Cardiac septum (tissue), 1 donor: Measurements from ENCODE around the gene S100PBP. TPM values are rescaled to one million over a fixed set of nuclear protein-coding genes. Genes with fewer than 3 reads are reported as not detected.
A peak's percentile ranks its signal among the peaks of the same experiment; 100 is the strongest.

ENCODE experiments used
- DNase-seq: peaks from one replicate; pipeline ENCODE4 v3.0.0-alpha.2; 2020; ENCODE audit warnings: low spot score
- intact Hi-C: fragments of 100-400 bp; cut with DNase I; formaldehyde crosslinking; loops from one replicate; pipeline ENCODE4 v1.14.0; 2022
- long read RNA-seq: library from polyadenylated mRNA; unstranded; transcript quantifications from one replicate; pipeline ENCODE4 v2.0.0, GENCODE V29; 2021
- total RNA-seq: library from RNA; stranded (reverse); fragmentation: NEBNext Ultra II Directional; extraction: Animal tissue kit (Norgen Biotek cat#: 25700); gene quantifications from one replicate; pipeline ENCODE4 v1.2.1, GENCODE V29; 2021
- donor health status: DM: no; HTN: no; CAD: no.

The S100PBP gene
- total RNA-seq = 12.5 TPM
- long read RNA-seq, full-length matches to known transcripts = 4 of 9 reads
- long read RNA-seq, partial matches to known transcripts = 1 of 9 reads
- long read RNA-seq, other reads (novel, unspliced or antisense) = 4 of 9 reads

GRCh38 chr1:32817159-32817814, at the start of gene S100PBP, which contains the start of gene YARS1:
TSS of gene S100PBP (plus strand) at chr1:32817653. CDS start at chr1:32826100, 8,447 bp downstream.
TSS of gene YARS1 (minus strand) at chr1:32817358. CDS start at chr1:32817244, 114 bp downstream.
- peak; percentile 100 for DNase-seq
- intact Hi-C loops = loop anchor here (2.0 to 5.0 kb wide), 2 partner anchors 55 to 166 kb away; partner anchors contain the start of genes FNDC5, RBBP4 and ZBTB8OS

- DNase-seq = no peak
- intact Hi-C loops = no loop called here
These were observed 49.2 kb upstream of the S100PBP start for GRCh38 chr1:32768110-32768850.

- DNase-seq = no peak
- intact Hi-C loops = loop anchor here (5.0 kb wide), 1 partner anchor 367 kb away; no protein-coding TSS in a partner anchor
These were observed 47.8 kb upstream of the S100PBP start for GRCh38 chr1:32769524-32770220.

DNA sequence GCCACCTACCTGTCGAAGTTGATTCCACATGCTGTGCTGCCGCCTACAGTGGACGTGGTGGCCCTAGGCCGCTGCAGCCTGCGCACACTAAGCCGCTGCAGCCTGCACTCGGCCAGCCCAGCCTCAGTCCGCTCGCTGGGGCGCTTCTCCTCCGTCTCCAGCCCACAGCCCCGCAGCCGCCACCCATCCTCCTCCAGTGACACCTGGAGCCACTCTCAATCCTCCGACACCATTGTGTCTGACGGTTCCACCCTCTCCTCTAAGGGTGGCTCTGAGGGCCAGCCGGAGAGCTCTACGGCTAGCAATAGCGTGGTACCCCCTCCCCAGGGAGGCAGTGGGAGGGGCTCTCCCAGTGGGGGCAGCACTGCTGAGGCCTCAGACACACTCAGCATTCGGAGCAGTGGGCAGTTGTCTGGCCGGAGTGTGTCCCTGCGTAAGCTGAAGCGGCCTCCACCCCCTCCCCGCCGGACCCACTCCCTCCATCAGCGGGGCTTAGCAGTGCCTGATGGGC, 47.2 kb upstream of the S100PBP start:
- DNase-seq = no peak
- intact Hi-C loops = loop anchor here (5.0 kb wide), 1 partner anchor 368 kb away; no protein-coding TSS in a partner anchor

DNA sequence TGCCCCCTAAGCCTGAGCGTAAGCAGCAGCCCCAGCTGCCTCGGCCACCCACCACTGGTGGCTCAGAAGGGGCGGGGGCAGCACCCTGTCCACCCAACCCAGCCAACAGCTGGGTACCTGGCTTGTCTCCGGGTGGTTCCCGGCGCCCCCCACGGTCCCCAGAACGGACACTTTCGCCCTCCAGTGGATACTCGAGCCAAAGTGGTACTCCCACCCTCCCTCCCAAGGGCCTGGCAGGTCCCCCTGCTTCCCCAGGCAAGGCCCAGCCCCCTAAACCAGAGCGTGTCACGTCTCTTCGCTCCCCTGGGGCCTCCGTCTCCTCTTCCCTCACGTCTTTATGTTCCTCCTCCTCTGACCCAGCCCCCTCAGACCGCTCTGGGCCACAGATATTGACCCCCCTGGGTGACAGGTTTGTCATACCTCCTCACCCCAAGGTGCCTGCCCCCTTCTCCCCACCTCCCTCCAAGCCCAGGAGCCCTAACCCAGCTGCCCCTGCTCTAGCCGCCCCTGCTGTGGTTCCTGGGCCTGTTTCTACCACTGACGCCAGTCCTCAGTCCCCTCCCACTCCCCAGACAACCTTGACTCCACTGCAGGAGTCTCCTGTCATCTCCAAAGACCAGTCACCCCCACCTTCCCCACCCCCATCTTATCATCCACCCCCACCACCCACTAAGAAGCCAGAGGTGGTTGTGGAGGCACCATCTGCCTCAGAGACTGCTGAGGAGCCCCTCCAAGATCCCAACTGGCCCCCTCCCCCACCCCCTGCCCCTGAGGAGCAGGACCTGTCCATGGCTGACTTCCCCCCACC, 46.5 kb upstream of the S100PBP start:
- no peak for DNase-seq
- intact Hi-C loops = loop anchor here (5.0 kb wide), 1 partner anchor 369 kb away; no protein-coding TSS in a partner anchor

DNA sequence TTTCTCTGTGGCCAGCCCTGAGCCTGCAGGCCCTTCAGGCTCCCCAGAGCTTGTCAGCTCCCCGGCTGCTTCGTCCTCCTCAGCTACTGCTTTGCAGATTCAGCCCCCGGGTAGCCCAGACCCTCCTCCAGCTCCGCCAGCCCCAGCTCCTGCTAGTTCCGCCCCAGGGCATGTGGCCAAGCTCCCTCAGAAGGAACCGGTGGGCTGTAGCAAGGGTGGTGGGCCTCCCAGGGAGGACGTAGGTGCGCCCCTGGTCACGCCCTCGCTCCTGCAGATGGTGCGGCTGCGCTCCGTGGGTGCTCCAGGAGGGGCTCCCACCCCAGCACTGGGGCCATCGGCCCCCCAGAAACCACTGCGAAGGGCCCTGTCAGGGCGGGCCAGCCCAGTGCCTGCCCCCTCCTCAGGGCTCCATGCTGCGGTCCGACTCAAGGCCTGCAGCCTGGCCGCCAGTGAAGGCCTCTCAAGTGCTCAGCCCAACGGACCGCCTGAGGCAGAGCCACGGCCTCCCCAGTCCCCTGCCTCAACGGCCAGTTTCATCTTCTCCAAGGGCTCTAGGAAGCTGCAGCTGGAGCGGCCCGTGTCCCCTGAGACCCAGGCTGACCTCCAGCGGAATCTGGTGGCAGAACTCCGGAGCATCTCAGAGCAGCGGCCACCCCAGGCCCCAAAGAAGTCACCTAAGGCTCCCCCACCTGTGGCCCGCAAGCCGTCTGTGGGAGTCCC, 45.7 kb upstream of the S100PBP start:
- DNase-seq = no peak
- intact Hi-C loops = loop anchor here (5.0 kb wide), 1 partner anchor 369 kb away; no protein-coding TSS in a partner anchor

GRCh38 chr1:32772281-32773017, 45.0 kb upstream of the S100PBP start:
- intact Hi-C loops = loop anchor here (1.0 to 5.0 kb wide), 2 partner anchors 60 to 370 kb away; no protein-coding TSS in a partner anchor
- no peak for DNase-seq

DNA sequence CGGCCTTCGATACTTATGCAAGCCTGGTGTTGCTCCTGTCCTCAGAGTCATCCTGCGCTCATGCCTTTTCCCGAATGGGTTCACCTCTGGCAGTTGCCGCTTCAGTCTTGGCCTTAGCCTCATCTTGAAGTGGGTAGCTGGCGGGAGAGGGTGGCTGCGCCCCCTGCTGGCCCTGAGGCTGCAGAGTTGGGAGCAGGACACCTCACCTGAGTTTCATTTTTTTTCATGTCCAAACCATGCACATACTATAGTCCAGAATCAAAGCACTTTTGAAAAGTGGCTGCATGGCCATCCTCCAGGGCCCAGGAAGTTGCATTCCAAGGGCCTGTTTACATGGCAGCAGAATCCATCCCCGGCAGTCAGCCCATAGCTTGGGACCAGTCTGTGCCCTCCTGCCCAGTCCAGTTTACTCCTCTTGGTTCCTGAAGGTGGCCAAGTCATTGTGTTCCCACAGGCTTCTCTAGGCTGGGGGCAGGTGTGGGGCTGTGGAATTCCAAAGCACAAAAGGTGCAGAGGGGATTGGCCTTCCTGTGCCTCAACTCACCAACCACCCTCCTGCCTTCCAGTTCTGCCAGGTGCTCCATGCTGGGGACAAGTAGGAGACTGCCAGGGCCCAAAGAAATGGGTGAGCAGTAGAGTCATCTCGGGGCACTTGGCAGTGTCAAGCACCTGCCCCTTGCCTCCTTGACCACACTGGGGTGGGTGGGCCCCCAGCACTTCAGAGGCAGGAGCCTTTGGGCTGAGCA, 44.3 kb upstream of the S100PBP start:
- intact Hi-C loops = loop anchor here (1.0 to 5.0 kb wide), 2 partner anchors 61 to 371 kb away; no protein-coding TSS in a partner anchor
- peak; percentile 86 for DNase-seq

GRCh38 chr1:32773764-32774463, 43.5 kb upstream of the S100PBP start:
- intact Hi-C loops = loop anchor here (1.0 to 5.0 kb wide), 2 partner anchors 62 to 372 kb away; no protein-coding TSS in a partner anchor
- DNase-seq = no peak

DNA sequence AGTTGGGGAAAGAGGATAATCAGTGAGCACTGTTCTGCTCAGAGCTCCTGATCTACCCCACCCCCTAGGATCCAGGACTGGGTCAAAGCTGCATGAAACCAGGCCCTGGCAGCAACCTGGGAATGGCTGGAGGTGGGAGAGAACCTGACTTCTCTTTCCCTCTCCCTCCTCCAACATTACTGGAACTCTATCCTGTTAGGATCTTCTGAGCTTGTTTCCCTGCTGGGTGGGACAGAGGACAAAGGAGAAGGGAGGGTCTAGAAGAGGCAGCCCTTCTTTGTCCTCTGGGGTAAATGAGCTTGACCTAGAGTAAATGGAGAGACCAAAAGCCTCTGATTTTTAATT, 43.0 kb upstream of the S100PBP start:
- DNase-seq = no peak
- intact Hi-C loops = loop anchor here (5.0 kb wide), 1 partner anchor 372 kb away; no protein-coding TSS in a partner anchor

DNA sequence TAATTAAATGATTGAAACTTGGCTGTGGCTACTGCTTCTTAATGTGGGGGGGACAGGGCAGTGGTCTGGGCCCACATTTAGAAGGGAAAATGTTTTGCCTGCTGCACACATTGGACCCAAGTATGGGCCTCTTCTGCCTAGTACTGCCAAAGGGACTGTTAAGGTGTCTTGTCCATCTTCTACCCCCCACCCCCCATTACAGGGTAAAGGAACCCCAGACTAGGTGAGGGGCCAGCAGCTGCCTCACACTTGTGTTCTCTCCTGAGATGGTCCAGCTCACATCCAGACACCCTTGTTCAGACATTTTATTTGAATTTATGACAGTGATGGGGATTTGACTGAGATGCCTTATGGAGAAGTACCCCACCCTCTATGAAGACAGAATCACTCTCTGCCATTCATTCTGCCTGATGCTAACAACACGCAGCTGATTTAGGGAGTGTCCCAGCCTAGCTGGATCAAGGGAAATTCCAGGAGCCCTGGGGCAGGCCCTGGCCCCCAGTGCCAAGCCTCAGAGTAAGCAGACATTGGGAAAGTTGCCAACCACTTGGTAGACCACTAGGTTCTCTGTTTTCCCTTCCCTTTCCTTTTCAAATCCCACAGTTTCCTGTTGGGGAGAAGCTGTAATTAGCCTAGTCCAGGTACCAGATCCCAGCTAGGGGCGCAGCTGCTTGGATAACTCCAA, 42.4 kb upstream of the S100PBP start:
- intact Hi-C loops = loop anchor here (5.0 kb wide), 1 partner anchor 373 kb away; no protein-coding TSS in a partner anchor
- DNase-seq = no peak

DNA sequence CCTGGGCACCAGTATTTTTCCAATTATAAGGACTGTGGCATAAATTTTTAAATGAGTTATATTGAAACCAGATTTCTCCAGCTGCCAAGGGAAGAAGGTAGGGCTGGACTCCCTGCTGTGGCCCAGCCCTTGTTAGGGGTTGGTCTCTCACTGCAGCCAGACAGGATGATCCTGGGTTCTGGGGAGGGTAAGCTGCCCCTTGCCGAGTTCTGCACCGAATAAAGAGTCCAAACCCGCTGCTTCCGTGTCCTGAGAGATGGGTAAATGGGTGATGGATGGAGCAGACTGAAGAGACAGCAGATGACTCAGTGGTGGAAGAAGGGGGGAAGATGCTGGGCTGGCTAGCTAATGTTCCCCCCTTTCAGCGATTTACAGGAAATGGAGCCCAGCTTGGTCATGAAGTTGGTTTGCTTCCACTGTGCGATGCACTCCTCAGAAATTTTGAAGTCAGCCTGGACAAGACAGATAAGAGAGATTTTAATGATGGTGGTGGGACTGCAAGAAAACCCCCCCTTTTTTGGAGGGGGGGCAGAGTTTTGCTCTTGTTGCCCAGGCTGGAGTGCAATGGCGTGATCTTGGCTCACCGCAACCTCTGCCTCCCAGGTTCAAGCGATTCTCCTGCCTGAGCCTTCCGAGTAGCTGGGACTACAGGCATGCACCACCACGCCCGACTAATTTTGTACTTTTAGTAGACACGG, 41.7 kb upstream of the S100PBP start:
- DNase-seq = no peak
- intact Hi-C loops = no loop called here

- no peak for DNase-seq
- intact Hi-C loops = no loop called here
These were observed 38.2 kb upstream of the S100PBP start for GRCh38 chr1:32779242-32779641.

DNA sequence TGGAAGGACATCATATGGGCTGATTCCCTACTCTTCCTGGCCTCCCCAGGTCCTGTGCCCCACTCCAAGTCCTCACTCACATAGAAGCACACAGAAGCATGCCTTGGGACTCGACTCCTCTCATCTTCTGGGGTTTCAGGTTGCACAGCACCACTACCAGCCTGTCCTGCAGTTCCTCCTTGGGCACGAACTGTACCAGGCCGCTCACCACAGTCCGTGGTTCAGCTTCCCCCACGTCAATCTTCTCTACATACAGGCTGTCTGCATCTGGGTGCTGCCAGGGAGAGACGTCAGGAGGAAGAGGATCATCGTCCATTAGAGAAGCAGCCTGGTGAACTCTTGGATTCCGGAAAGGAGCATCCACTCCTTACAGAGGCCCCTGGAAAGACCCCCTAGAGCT, 37.4 kb upstream of the S100PBP start:
- intact Hi-C loops = no loop called here
- no peak for DNase-seq
